BJ (cell line): ENCODE results near the gene HDLBP. TPM values are rescaled to one million over a fixed set of nuclear protein-coding genes. Genes with fewer than 3 reads are reported as not detected.
"Not testable (repeated sequence)": the region's sequence is repeated elsewhere in the genome, so short reads cannot be mapped to it uniquely, and the experiment has no call there.

ENCODE experiments used
- CTCF ChIA-PET: fragments of 350-600 bp; formaldehyde crosslinking; extraction: SDS; loops from one replicate; lab custom pipeline; 2021; ENCODE audit warnings: antibody characterized with exemption, inconsistent platforms; lab: Yijun Ruan, JAX
- POLR2A ChIA-PET: fragments of 300-600 bp; sonication (Branson Sonifier 250); formaldehyde crosslinking; extraction: SDS; loops from one replicate; lab custom pipeline; 2021; ENCODE audit warnings: antibody characterized with exemption; lab: Charles Lee
- DNase-seq: peaks from one replicate; pipeline ENCODE4 v3.0.0-alpha.2; 2011; ENCODE audit warnings: low read depth
- H3K27me3 ChIP-seq: 2 replicates; pipeline ENCODE4 v1.6.0; 2011; ENCODE audit warnings: low read length; ENCODE audit not compliant: control insufficient read depth, insufficient read depth
- H3K36me3 ChIP-seq: 2 replicates; pipeline ENCODE4 v1.5.1; 2011; ENCODE audit warnings: low read length; ENCODE audit not compliant: control insufficient read depth, insufficient read depth
- H3K4me3 ChIP-seq: 2 replicates; pipeline ENCODE4 v1.5.1; 2011; ENCODE audit warnings: low read depth, mild to moderate bottlenecking, control low read depth, low read length
- polyA plus RNA-seq: library from polyadenylated mRNA; depleted of rRNA; stranded (reverse); fragments of >200 nt; gene quantifications from 2 replicates; pipeline ENCODE4 v1.2.3, GENCODE V29; 2011
- TF ChIP-seq, protein P1 (sequence below): IDR thresholded peaks from 2 replicates; pipeline ENCODE4 v1.5.1; 2011; ENCODE audit warnings: low read depth, mild to moderate bottlenecking, control low read depth, inconsistent platforms, low read length, moderate library complexity; ENCODE audit not compliant: insufficient read depth

Gene HDLBP
- polyA plus RNA-seq, 1 experiment = 948 TPM

DNA sequence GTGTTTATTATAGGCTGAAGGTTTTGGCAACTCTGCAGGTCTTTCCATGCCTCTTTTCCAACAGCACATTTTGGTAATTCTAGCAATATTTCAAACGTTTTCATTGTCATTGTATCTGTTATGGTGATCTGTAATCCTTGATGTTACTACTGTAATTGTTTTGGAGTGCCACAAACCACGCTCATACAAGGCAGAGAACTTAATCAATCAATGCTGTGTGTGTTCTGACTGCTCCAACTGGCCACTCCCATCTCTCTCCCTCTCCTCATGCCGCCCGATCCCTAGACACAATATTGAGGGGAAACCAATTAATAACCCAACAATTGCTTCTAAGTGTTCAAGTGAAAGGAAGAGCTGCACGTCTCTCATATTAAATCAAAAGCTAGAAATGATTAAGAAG is 32.9 kb downstream of the HDLBP start:
- H3K27me3 ChIP-seq = no peaks in the 10 kb centered on the region
- TF ChIP-seq, protein P1, sequence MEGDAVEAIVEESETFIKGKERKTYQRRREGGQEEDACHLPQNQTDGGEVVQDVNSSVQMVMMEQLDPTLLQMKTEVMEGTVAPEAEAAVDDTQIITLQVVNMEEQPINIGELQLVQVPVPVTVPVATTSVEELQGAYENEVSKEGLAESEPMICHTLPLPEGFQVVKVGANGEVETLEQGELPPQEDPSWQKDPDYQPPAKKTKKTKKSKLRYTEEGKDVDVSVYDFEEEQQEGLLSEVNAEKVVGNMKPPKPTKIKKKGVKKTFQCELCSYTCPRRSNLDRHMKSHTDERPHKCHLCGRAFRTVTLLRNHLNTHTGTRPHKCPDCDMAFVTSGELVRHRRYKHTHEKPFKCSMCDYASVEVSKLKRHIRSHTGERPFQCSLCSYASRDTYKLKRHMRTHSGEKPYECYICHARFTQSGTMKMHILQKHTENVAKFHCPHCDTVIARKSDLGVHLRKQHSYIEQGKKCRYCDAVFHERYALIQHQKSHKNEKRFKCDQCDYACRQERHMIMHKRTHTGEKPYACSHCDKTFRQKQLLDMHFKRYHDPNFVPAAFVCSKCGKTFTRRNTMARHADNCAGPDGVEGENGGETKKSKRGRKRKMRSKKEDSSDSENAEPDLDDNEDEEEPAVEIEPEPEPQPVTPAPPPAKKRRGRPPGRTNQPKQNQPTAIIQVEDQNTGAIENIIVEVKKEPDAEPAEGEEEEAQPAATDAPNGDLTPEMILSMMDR = no peak
- 0 out of 2 replicates have a peak, but pooled peaks cover 2% of the 10 kb centered on the region for H3K36me3 ChIP-seq
- DNase-seq = no peak
- ChIA-PET CTCF (no interaction called here), POLR2A (no interaction called here)
- H3K4me3 ChIP-seq = no peak overlapping the region

DNA sequence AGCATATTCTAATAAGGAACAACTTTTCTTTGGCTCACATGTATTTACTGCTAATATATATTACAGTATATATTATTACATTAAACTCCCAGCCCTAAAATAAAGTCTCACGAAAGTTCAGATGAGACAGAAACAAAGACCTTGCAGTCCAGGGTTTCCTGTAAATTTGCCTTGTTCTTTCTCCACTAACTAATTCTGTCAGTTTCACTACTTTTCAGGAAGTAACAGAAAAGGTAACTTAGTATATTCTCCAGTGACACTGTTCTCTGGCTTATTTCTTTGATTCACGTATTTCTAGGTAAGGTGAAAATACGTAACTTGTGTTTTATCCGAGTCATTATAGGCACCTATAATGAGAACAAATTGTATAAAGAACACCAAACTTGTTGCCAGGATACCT is 35.2 kb downstream of the HDLBP start:
- TF ChIP-seq, protein P1 = no peak
- POLR2A ChIA-PET = no interaction called here

DNA sequence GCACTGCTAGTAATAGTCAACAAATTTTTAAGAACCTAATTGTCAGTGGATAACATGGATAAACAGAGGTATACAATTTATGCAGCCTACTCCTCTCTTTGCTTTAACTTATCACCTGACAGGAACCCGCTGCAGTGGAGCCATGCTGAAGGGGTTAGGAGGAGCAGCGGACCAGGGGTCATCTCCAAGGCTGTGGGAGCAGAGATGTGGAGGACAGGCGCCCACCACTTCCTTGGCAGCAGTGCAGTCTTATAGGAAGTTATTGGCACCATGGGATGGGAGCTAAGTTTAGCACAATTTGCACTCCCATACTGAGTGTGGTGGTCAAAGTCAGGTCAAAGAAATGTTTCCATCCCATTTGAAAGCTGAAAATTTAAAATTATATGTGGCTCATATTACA is 35.6 kb downstream of the HDLBP start:
- ChIA-PET POLR2A (no interaction called here), CTCF (no interaction called here)
- H3K4me3 ChIP-seq = no peak overlapping the region
- no peaks in the 10 kb centered on the region for H3K36me3 ChIP-seq
- TF ChIP-seq, protein P1 = no peak
- no peak for DNase-seq
- no peaks in the 10 kb centered on the region for H3K27me3 ChIP-seq

More for the DNA sequence above, 35.2 kb downstream of the HDLBP start:
- H3K36me3 ChIP-seq = 0 out of 2 replicates have a peak, but pooled peaks cover 2% of the 10 kb centered on the region
- no peaks in the 10 kb centered on the region for H3K27me3 ChIP-seq
- H3K4me3 ChIP-seq = no peak overlapping the region
- CTCF ChIA-PET = no interaction called here
- DNase-seq = no peak

DNA sequence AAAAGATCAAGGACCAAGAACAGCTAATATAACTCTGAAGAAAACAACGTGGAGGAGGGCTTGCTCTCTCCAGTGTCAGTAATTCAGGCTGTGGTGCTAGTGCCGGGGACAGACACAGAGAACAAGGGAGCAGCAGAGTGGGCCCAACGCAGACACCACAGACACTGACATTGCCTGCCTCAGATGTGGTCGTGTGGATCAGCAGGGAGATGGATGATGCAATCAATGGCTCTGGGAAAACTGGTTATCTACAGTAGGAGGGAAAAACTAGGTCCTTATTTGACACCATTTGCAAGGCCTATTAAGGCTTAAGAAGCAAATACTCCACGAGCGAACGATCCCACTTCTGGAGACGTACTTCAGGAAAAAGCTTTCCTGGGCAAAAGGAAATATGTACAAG is 36.1 kb downstream of the HDLBP start:
- POLR2A ChIA-PET = no interaction called here
- CTCF ChIA-PET = no interaction called here
- H3K27me3 ChIP-seq = no peaks in the 10 kb centered on the region
- no peak overlapping the region for H3K4me3 ChIP-seq
- no peaks in the 10 kb centered on the region for H3K36me3 ChIP-seq
- TF ChIP-seq, protein P1 = no peak
- no peak for DNase-seq

DNA sequence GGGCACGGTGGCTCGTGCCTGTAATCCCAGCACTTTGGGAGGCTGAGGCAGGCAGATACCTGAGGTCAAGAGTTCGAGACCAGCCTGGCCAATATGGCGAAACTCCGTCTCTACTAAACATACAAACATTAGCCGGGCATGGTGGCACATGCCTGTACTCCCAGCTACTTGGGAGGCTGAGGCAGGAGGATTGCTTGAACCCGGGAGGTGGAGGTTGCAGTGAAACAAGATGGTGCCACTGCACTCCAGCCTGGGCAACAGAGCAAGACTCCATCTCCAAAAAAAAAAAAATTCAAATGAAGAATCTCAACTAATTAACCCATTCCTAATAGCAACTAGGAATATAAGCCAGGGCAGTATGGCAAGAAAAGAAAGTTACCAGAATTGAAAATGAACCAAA is 37.2 kb downstream of the HDLBP start:
- POLR2A ChIA-PET, H3K4me3 ChIP-seq, H3K36me3 ChIP-seq, DNase-seq, H3K27me3 ChIP-seq: not testable (repeated sequence)
- CTCF ChIA-PET = interaction anchor here (0.6 to 1.4 kb wide), 2 partner anchors 8 to 30 kb away, joined by 3 read pairs; no protein-coding TSS in a partner anchor

DNA sequence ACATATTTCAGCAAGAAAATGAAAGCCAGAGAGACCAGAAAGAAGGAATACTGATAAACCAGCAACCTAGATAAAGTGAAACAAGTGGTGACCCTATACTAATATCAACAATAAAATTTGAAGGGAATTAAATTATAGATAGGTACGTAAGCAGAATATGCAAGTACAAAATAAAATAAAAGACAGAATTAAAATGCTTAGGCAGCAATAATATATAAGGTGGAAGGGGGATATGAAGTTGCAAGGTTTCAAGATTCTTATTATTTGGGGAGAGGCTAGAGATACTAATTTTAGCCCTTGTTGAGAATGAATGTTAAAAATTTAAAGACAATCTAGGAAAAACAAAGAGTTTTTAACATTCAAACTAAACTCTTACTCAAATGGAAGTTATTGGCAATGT is 39.6 kb downstream of the HDLBP start:
- no peak for DNase-seq
- no peak overlapping the region for H3K4me3 ChIP-seq
- TF ChIP-seq, protein P1 = no peak
- H3K27me3 ChIP-seq = no peaks in the 10 kb centered on the region
- CTCF ChIA-PET = no interaction called here
- POLR2A ChIA-PET = no interaction called here
- H3K36me3 ChIP-seq = no peaks in the 10 kb centered on the region
